Measurements from ENCODE around the gene SGMS2.

SGMS2 gene

DNA sequence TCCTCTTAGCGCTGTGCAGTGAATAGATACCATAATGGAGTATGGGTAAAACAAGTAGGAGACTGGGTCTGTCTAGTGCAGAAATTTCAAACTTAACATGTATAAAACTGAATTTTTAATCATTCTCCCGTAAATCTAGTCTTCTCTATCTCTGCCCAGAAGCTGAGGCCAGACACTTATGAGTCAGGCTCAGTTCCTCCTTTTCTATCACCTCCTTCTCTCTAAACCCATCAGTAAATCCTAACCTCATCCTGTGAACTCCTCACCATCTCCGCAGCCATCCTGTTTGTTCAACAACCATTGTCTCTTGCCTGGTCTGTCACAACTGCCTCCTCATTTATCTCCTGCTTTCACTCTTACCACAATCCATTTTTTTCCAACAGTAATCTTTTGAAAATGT, 19.8 kb upstream of the SGMS2 start:
- no peak overlapping the region for H3K4me3 ChIP-seq (ENCODE audit: low read depth, low read length)
- H3K9me3 ChIP-seq (ENCODE audit: control insufficient read depth, insufficient read depth, low read depth, low read length), result no peaks in the 10 kb centered on the region
- H3K27ac ChIP-seq (ENCODE audit: extremely low read depth, low read depth, low read length), result no peak overlapping the region
- ChIA-PET POLR2A (no interaction called here), CTCF (no interaction called here)
- H3K36me3 ChIP-seq (ENCODE audit: control insufficient read depth in 2 of 2, insufficient read depth in 1 of 2, low read length in 2 of 2), result no peaks in the 10 kb centered on the region
- H3K4me1 ChIP-seq (ENCODE audit: control insufficient read depth, insufficient read depth, low read length), result no peaks in the 10 kb centered on the region
- TF ChIP-seq ZNF311 (tag by site-specific recombination; IDR thresholded peaks at IDR 0.05; ENCODE audit: borderline replicate concordance) (no peak), OSR2 (tag by site-specific recombination; IDR thresholded peaks at IDR 0.05) (no peak), ZNF600 (tag by site-specific recombination; IDR thresholded peaks at IDR 0.05) (no peak), ZBTB7A (tag by site-specific recombination; IDR thresholded peaks at IDR 0.05; ENCODE audit: low read depth) (no peak), ZNF677 (tag by site-specific recombination; IDR thresholded peaks at IDR 0.05) (no peak), ZNF19 (tag by site-specific recombination; IDR thresholded peaks at IDR 0.05; ENCODE audit: low read depth) (no peak), ZNF610 (tag by site-specific recombination; IDR thresholded peaks at IDR 0.05; ENCODE audit: borderline replicate concordance) (no peak), ZFP3 (tag by site-specific recombination; IDR thresholded peaks at IDR 0.05; ENCODE audit: low read depth) (no peak), ZNF292 (tag by site-specific recombination; IDR thresholded peaks at IDR 0.05; ENCODE audit: borderline replicate concordance, low read depth) (no peak), ZNF624 (tag by site-specific recombination; IDR thresholded peaks at IDR 0.05) (no peak), ZNF560 (tag by site-specific recombination; IDR thresholded peaks at IDR 0.05; ENCODE audit: borderline replicate concordance) (no peak)

GRCh38 chr4:107806196-107806595, 18.5 kb upstream of the SGMS2 start:
- CTCF ChIA-PET, result interaction anchor here (0.7 kb wide), 1 partner anchor 168 kb away, joined by 3 read pairs; no protein-coding TSS in a partner anchor
- H3K9me3 ChIP-seq (ENCODE audit: control insufficient read depth, insufficient read depth, low read depth, low read length), result no peaks in the 10 kb centered on the region
- H3K27ac ChIP-seq (ENCODE audit: extremely low read depth, low read depth, low read length), result no peak overlapping the region
- TF ChIP-seq ZNF214 (tag by site-specific recombination; IDR thresholded peaks at IDR 0.05; ENCODE audit: borderline replicate concordance) (no peak), ZNF302 (tag by site-specific recombination; IDR thresholded peaks at IDR 0.05; ENCODE audit: low read depth) (no peak), ZNF324 (tag by site-specific recombination; IDR thresholded peaks at IDR 0.05) (no peak), ZNF561 (tag by site-specific recombination; IDR thresholded peaks at IDR 0.05; ENCODE audit: borderline replicate concordance) (no peak), ZNF639 (tag by site-specific recombination; IDR thresholded peaks at IDR 0.05) (no peak), ZSCAN16 (tag by site-specific recombination; IDR thresholded peaks at IDR 0.05) (no peak), ZNF292 (tag by site-specific recombination; IDR thresholded peaks at IDR 0.05; ENCODE audit: borderline replicate concordance, low read depth) (no peak), ZNF121 (tag by site-specific recombination; IDR thresholded peaks at IDR 0.05) (no peak), MEIS1 (CRISPR knock-in tag; IDR thresholded peaks at IDR 0.05; ENCODE audit: borderline replicate concordance) (no peak), SP7 (tag by site-specific recombination; IDR thresholded peaks at IDR 0.05) (no peak), ZNF544 (tag by site-specific recombination; IDR thresholded peaks at IDR 0.05) (no peak)
- TF ChIP-seq, protein P1, sequence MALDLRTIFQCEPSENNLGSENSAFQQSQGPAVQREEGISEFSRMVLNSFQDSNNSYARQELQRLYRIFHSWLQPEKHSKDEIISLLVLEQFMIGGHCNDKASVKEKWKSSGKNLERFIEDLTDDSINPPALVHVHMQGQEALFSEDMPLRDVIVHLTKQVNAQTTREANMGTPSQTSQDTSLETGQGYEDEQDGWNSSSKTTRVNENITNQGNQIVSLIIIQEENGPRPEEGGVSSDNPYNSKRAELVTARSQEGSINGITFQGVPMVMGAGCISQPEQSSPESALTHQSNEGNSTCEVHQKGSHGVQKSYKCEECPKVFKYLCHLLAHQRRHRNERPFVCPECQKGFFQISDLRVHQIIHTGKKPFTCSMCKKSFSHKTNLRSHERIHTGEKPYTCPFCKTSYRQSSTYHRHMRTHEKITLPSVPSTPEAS (tag by site-specific recombination; IDR thresholded peaks at IDR 0.05), result no peak
- H3K36me3 ChIP-seq (ENCODE audit: control insufficient read depth in 2 of 2, insufficient read depth in 1 of 2, low read length in 2 of 2), result no peaks in the 10 kb centered on the region
- H3K4me1 ChIP-seq (ENCODE audit: control insufficient read depth, insufficient read depth, low read length), result no peaks in the 10 kb centered on the region
- POLR2A ChIA-PET, result no interaction called here
- H3K4me3 ChIP-seq (ENCODE audit: low read depth, low read length), result no peak overlapping the region

GRCh38 chr4:107808572-107808971, 16.2 kb upstream of the SGMS2 start:
- CTCF ChIA-PET, result interaction anchor here (0.6 kb wide), 1 partner anchor 13 kb away, joined by 5 read pairs; no protein-coding TSS in a partner anchor
- TF ChIP-seq ZFP69B (tag by site-specific recombination; IDR thresholded peaks at IDR 0.05) (no peak), ZNF223 (tag by site-specific recombination; IDR thresholded peaks at IDR 0.05) (no peak), ZNF391 (tag by site-specific recombination; IDR thresholded peaks at IDR 0.05; ENCODE audit: borderline replicate concordance, low read depth) (no peak), ZNF610 (tag by site-specific recombination; IDR thresholded peaks at IDR 0.05; ENCODE audit: borderline replicate concordance) (no peak), ZNF701 (tag by site-specific recombination; IDR thresholded peaks at IDR 0.05) (no peak), ZNF555 (tag by site-specific recombination; conservative IDR thresholded peaks at IDR 0.05) (no peak)
- TF ChIP-seq, protein P2, sequence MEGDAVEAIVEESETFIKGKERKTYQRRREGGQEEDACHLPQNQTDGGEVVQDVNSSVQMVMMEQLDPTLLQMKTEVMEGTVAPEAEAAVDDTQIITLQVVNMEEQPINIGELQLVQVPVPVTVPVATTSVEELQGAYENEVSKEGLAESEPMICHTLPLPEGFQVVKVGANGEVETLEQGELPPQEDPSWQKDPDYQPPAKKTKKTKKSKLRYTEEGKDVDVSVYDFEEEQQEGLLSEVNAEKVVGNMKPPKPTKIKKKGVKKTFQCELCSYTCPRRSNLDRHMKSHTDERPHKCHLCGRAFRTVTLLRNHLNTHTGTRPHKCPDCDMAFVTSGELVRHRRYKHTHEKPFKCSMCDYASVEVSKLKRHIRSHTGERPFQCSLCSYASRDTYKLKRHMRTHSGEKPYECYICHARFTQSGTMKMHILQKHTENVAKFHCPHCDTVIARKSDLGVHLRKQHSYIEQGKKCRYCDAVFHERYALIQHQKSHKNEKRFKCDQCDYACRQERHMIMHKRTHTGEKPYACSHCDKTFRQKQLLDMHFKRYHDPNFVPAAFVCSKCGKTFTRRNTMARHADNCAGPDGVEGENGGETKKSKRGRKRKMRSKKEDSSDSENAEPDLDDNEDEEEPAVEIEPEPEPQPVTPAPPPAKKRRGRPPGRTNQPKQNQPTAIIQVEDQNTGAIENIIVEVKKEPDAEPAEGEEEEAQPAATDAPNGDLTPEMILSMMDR (tag by site-specific recombination; IDR thresholded peaks at IDR 0.05), result no peak
- POLR2A ChIA-PET, result no interaction called here
- Histone ChIP-seq H3K4me1 (ENCODE audit: control insufficient read depth, insufficient read depth, low read length) (no peaks in the 10 kb centered on the region), H3K36me3 (ENCODE audit: control insufficient read depth in 2 of 2, insufficient read depth in 1 of 2, low read length in 2 of 2) (no peaks in the 10 kb centered on the region), H3K27ac (ENCODE audit: extremely low read depth, low read depth, low read length) (no peak overlapping the region), H3K4me3 (ENCODE audit: low read depth, low read length) (no peak overlapping the region), H3K9me3 (ENCODE audit: control insufficient read depth, insufficient read depth, low read depth, low read length) (no peaks in the 10 kb centered on the region)

All from HEK293 (cell line).